T-cell (primary cell): Measurements from ENCODE around the gene OGDH. TPM values are rescaled to one million over a fixed set of nuclear protein-coding genes. Genes with fewer than 3 reads are reported as not detected.

Experiments
- ATAC-seq, 4 experiments: fragments of 200-7000 bp in 3 of 4; fragments of 150-1000 bp in 1 of 4; cut with Tn5 transposase; replicated peaks in 1 of 4; 1 replicate in 3 of 4; 2 replicates in 1 of 4; pipeline ENCODE4 v1.10.0; 2021; ENCODE audit warnings: moderate library complexity in 3 of 4, mild to moderate bottlenecking in 2 of 4, moderate number of reproducible peaks in 1 of 4
- CTCF ChIA-PET, 2 donors: fragments of 300-600 bp; sonication (Branson Sonifier 250); formaldehyde crosslinking; loops; one replicate each; lab custom pipeline; 2022; ENCODE audit warnings: antibody characterized with exemption in 2 of 2; lab: Charles Lee
- POLR2A ChIA-PET, 2 donors: fragments of 300-600 bp; sonication (Branson Sonifier 250); formaldehyde crosslinking; loops; one replicate each; lab custom pipeline; 2022; ENCODE audit warnings: antibody characterized with exemption in 2 of 2; lab: Charles Lee
- DNase-seq, 35 experiments: peaks; one replicate each; pipeline versions ENCODE4 v3.0.0 to v3.0.0-alpha.2; 2013 to 2023
- H3K27ac ChIP-seq: one replicate; pipeline ENCODE4 v1.5.1; 2013; ENCODE audit warnings: low read length
- H3K27me3 ChIP-seq, 2 experiments: replicated peaks in 1 of 2; 1 replicate in 1 of 2; 2 replicates in 1 of 2; pipeline versions ENCODE4 v1.6.1 to v1.7.0; 2013; ENCODE audit warnings: low read length in 1 of 2, mixed read lengths in 1 of 2; ENCODE audit not compliant: control insufficient read depth in 2 of 2, insufficient read depth in 2 of 2; ENCODE audit errors: extremely low read depth in 1 of 2
- H3K36me3 ChIP-seq, 2 donors: 1 replicate in 1 of 2; 2 replicates in 1 of 2; pipeline versions ENCODE4 v1.6.1 to v1.7.0; 2013; ENCODE audit warnings: low read length in 1 of 2; ENCODE audit not compliant: control insufficient read depth in 2 of 2, insufficient read depth in 1 of 2; ENCODE audit errors: extremely low read depth in 1 of 2
- H3K4me1 ChIP-seq, 2 experiments: 1 replicate in 1 of 2; 2 replicates in 1 of 2; pipeline versions ENCODE4 v1.6.1 to v1.7.0; 2013; ENCODE audit warnings: low read length in 2 of 2, mixed read lengths in 1 of 2; ENCODE audit not compliant: insufficient read depth in 2 of 2, control insufficient read depth in 1 of 2; ENCODE audit errors: extremely low read depth in 1 of 2
- H3K4me3 ChIP-seq, 2 donors: 1 replicate in 1 of 2; 2 replicates in 1 of 2; pipeline versions ENCODE4 v1.5.1 to v1.7.0; 2013; ENCODE audit warnings: mild to moderate bottlenecking in 2 of 2, low read length in 1 of 2, moderate library complexity in 1 of 2; ENCODE audit not compliant: control insufficient read depth in 1 of 2; ENCODE audit errors: extremely low read depth in 1 of 2
- H3K9me3 ChIP-seq: 2 replicates; pipeline ENCODE4 v1.7.0; 2013
- H3K27ac Mint-ChIP-seq, 2 donors: one replicate each; pipeline ENCODE4 v1.8.0; 2020 to 2021; ENCODE audit warnings: mild to moderate bottlenecking in 2 of 2, mixed read lengths in 2 of 2
- H3K27me3 Mint-ChIP-seq, 2 donors: one replicate each; pipeline ENCODE4 v1.8.0; 2021 to 2022; ENCODE audit warnings: mixed read lengths in 2 of 2
- H3K36me3 Mint-ChIP-seq: one replicate; pipeline ENCODE4 v1.8.0; 2021; ENCODE audit warnings: mixed read lengths
- H3K4me1 Mint-ChIP-seq, 3 donors: one replicate each; pipeline ENCODE4 v1.8.0; 2020 to 2022; ENCODE audit warnings: mixed read lengths in 3 of 3, mild to moderate bottlenecking in 1 of 3
- H3K4me3 Mint-ChIP-seq, 3 donors: one replicate each; pipeline ENCODE4 v1.8.0; 2020 to 2022; ENCODE audit warnings: mild to moderate bottlenecking in 3 of 3, mixed read lengths in 3 of 3, moderate library complexity in 3 of 3
- H3K9me3 Mint-ChIP-seq, 3 donors: one replicate each; pipeline ENCODE4 v1.8.0; 2020 to 2022; ENCODE audit warnings: mixed read lengths in 3 of 3
- WGBS: methylation state at CpG from one replicate; pipeline ENCODE4 v1.1.5; 2013; ENCODE audit warnings: missing lambda C conversion rate; ENCODE audit not compliant: insufficient coverage; 5-methylcytosine and 5-hydroxymethylcytosine counted together
- total RNA-seq, 35 experiments: library from RNA in 6 of 35; stranded (reverse) in 6 of 35; fragments of 120-200 nt in 1 of 35; gene quantifications; one replicate each; pipeline versions ENCODE4 v1.2.1 to v1.2.4 and lab custom pipeline; 2013 to 2026

OGDH gene
- total RNA-seq, 5 donors from 2014 or later (not counting 1 experiment from before 2014, with no cell fraction given) = 58.9 to 113 (median 108) TPM

GRCh38 chr7:44617225-44617890 lies 10.9 kb downstream of the OGDH start:
- Histone ChIP-seq H3K36me3 (peaks cover 0 to 10% of the 10 kb centered on the region in 2 donors), H3K4me3 (no peak overlapping the region), H3K9me3 (no peaks in the 10 kb centered on the region), H3K27me3 (no peaks in the 10 kb centered on the region), H3K4me1 (peaks cover 0 to 61% of the 10 kb centered on the region in 2 experiments), H3K27ac (peak overlapping the region; percentile 58)
- ATAC-seq (peak in 3 of 4 experiments; percentile 25 to 52 (median 47)), DNase-seq (no peak)
- no CpG with 5 or more reads among the region's 2 CpGs for WGBS
- no peaks in the 10 kb centered on the region for H3K9me3 Mint-ChIP-seq
- H3K27me3 Mint-ChIP-seq = no peaks in the 10 kb centered on the region
- peaks cover 27% of the 10 kb centered on the region for H3K36me3 Mint-ChIP-seq
- peaks cover 80 to 86% (median 83%) of the 10 kb centered on the region in 3 donors for H3K4me1 Mint-ChIP-seq
- H3K27ac Mint-ChIP-seq = peak overlapping the region; percentile 78
- ChIA-PET CTCF (interaction anchor here in 1 of 2 donors (0.5 to 0.6 kb wide), 2 partner anchors 50 to 232 kb away, joined by 3 read pairs; no protein-coding TSS in a partner anchor), POLR2A (interaction anchor here in 1 of 2 donors (0.7 kb wide), 1 partner anchor 413 kb away, joined by 3 read pairs; no protein-coding TSS in a partner anchor)
- peak overlapping the region in 1 of 3 donors; percentile 17 for H3K4me3 Mint-ChIP-seq

GRCh38 chr7:44618045-44618444 lies 11.6 kb downstream of the OGDH start:
- Mint-ChIP-seq H3K27me3 (no peaks in the 10 kb centered on the region), H3K27ac (peak overlapping the region; percentile 78 to 84), H3K36me3 (peaks cover 27% of the 10 kb centered on the region), H3K4me3 (no peak overlapping the region), H3K4me1 (peaks cover 84 to 88% (median 86%) of the 10 kb centered on the region in 3 donors), H3K9me3 (no peaks in the 10 kb centered on the region)
- no CpG with 5 or more reads among the region's 1 CpG for WGBS
- Histone ChIP-seq H3K4me1 (peaks cover 0 to 65% of the 10 kb centered on the region in 2 experiments), H3K27ac (peak overlapping the region; percentile 58), H3K36me3 (peaks cover 0 to 10% of the 10 kb centered on the region in 2 donors), H3K27me3 (no peaks in the 10 kb centered on the region), H3K4me3 (no peak overlapping the region), H3K9me3 (no peaks in the 10 kb centered on the region)
- ChIA-PET CTCF (no interaction called here), POLR2A (no interaction called here)
- DNase-seq (no peak), ATAC-seq (no peak)

- H3K27ac ChIP-seq = peak overlapping the region; percentile 48
- DNase-seq (peak in 2 of 35 experiments; percentile 21 to 59), ATAC-seq (peak in 1 of 4 experiments; percentile 62)
These were observed 12.3 kb downstream of the OGDH start for GRCh38 chr7:44618753-44619152.

GRCh38 chr7:44621034-44621749 lies 14.8 kb downstream of the OGDH start:
- peaks cover 0 to 21% of the 10 kb centered on the region in 2 donors for H3K36me3 ChIP-seq
- Mint-ChIP-seq H3K36me3 (peaks cover 43% of the 10 kb centered on the region), H3K4me3 (no peak overlapping the region), H3K9me3 (no peaks in the 10 kb centered on the region), H3K27me3 (no peaks in the 10 kb centered on the region), H3K27ac (peak overlapping the region; percentile 75 to 93), H3K4me1 (peaks cover 85 to 94% (median 91%) of the 10 kb centered on the region in 3 donors)
- no peak overlapping the region for H3K4me3 ChIP-seq
- WGBS = 93% methylated on average over 5 of the region's 11 CpGs
- CTCF ChIA-PET = interaction anchor here in 1 of 2 donors (0.7 to 1.0 kb wide), 3 partner anchors 10 to 47 kb away, joined by 3 read pairs; no protein-coding TSS in a partner anchor
- POLR2A ChIA-PET = interaction anchor here (0.7 to 1.1 kb wide), 4 partner anchors 8 to 117 kb away, joined by 3 to 4 read pairs (median 3); no protein-coding TSS in a partner anchor
- no peaks in the 10 kb centered on the region for H3K27me3 ChIP-seq
- no peaks in the 10 kb centered on the region for H3K9me3 ChIP-seq
- no peak overlapping the region for H3K27ac ChIP-seq
- ATAC-seq (no peak), DNase-seq (no peak)
- H3K4me1 ChIP-seq = peaks cover 0 to 72% of the 10 kb centered on the region in 2 experiments

More at GRCh38 chr7:44618753-44619152, 12.3 kb downstream of the OGDH start:
- H3K36me3 ChIP-seq = peaks cover 0 to 10% of the 10 kb centered on the region in 2 donors
- POLR2A ChIA-PET = no interaction called here
- H3K4me3 Mint-ChIP-seq = peak overlapping the region in 1 of 3 donors; percentile 53
- no peaks in the 10 kb centered on the region for H3K27me3 Mint-ChIP-seq
- CTCF ChIA-PET = no interaction called here
- H3K9me3 ChIP-seq = no peaks in the 10 kb centered on the region
- H3K4me1 ChIP-seq = peaks cover 0 to 66% of the 10 kb centered on the region in 2 experiments
- peaks cover 87 to 92% (median 90%) of the 10 kb centered on the region in 3 donors for H3K4me1 Mint-ChIP-seq
- H3K9me3 Mint-ChIP-seq = no peaks in the 10 kb centered on the region
- H3K4me3 ChIP-seq = no peak overlapping the region
- 32% methylated on average over 2 of the region's 3 CpGs for WGBS
- H3K27me3 ChIP-seq = no peaks in the 10 kb centered on the region
- H3K36me3 Mint-ChIP-seq = peaks cover 29% of the 10 kb centered on the region
- peak overlapping the region; percentile 78 to 84 for H3K27ac Mint-ChIP-seq

- Histone ChIP-seq H3K27ac (peak overlapping the region; percentile 1), H3K27me3 (no peaks in the 10 kb centered on the region), H3K4me3 (no peak overlapping the region), H3K4me1 (peaks cover 0 to 76% of the 10 kb centered on the region in 2 experiments), H3K36me3 (peaks cover 0 to 25% of the 10 kb centered on the region in 2 donors), H3K9me3 (no peaks in the 10 kb centered on the region)
- 100% methylated on average over 3 of the region's 5 CpGs for WGBS
- H3K9me3 Mint-ChIP-seq = no peaks in the 10 kb centered on the region
- peaks cover 45% of the 10 kb centered on the region for H3K36me3 Mint-ChIP-seq
- H3K27me3 Mint-ChIP-seq = no peaks in the 10 kb centered on the region
- no peak overlapping the region for H3K4me3 Mint-ChIP-seq
- H3K4me1 Mint-ChIP-seq = peaks cover 87 to 98% (median 95%) of the 10 kb centered on the region in 3 donors
- ATAC-seq = no peak
- no peak for DNase-seq
- H3K27ac Mint-ChIP-seq = peak overlapping the region; percentile 75 to 93
- CTCF ChIA-PET = interaction anchor here in 1 of 2 donors (0.8 to 1.0 kb wide), 2 partner anchors 10 to 47 kb away, joined by 3 read pairs; no protein-coding TSS in a partner anchor
- POLR2A ChIA-PET = no interaction called here
These were observed 15.3 kb downstream of the OGDH start for GRCh38 chr7:44621750-44622103.
